Keratinocyte (primary cell): ENCODE results near the gene BRK1. TPM values are rescaled to one million over a fixed set of nuclear protein-coding genes. Genes with fewer than 3 reads are reported as not detected.
A peak's percentile ranks its signal among the peaks of the same experiment; 100 is the strongest.

Experiments used
- DNase-seq: peaks from one replicate; pipeline ENCODE4 v3.0.0-alpha.2; 2011; ENCODE audit warnings: low read depth, missing footprints, low spot score
- FAIRE-seq: peaks from 2 replicates; lab custom pipeline; 2011; peaks lifted over from hg19 to GRCh38; lab: Jason Lieb, UNC
- H2AFZ ChIP-seq: 2 replicates; pipeline ENCODE4 v1.6.0; 2012; ENCODE audit warnings: low read length, control low read depth, inconsistent platforms; ENCODE audit not compliant: control insufficient read depth
- H3K27ac ChIP-seq: 2 replicates; pipeline ENCODE4 v1.5.1; 2011; ENCODE audit warnings: low read length; ENCODE audit not compliant: control insufficient read depth, insufficient read depth
- H3K27me3 ChIP-seq: 3 replicates; pipeline ENCODE4 v1.6.0; 2011; ENCODE audit warnings: low read length; ENCODE audit not compliant: control insufficient read depth, insufficient read depth; ENCODE audit errors: extremely low read depth
- H3K36me3 ChIP-seq, 2 experiments: 2 replicates in 1 of 2; 3 replicates in 1 of 2; pipeline ENCODE4 v1.5.1; 2011; ENCODE audit warnings: low read length in 2 of 2, mild to moderate bottlenecking in 1 of 2; ENCODE audit not compliant: control insufficient read depth in 2 of 2, insufficient read depth in 2 of 2; ENCODE audit errors: extremely low read depth in 1 of 2
- H3K4me1 ChIP-seq: 3 replicates; pipeline ENCODE4 v1.5.1; 2011; ENCODE audit warnings: low read length; ENCODE audit not compliant: control insufficient read depth, insufficient read depth; ENCODE audit errors: extremely low read depth
- H3K4me2 ChIP-seq: 3 replicates; pipeline ENCODE4 v1.6.0; 2011; ENCODE audit warnings: low read depth, low read length; ENCODE audit not compliant: control insufficient read depth, insufficient read depth; ENCODE audit errors: extremely low read depth
- H3K4me3 ChIP-seq, 3 experiments: fragments of 200-600 bp in 1 of 3; sonication (generic) in 1 of 3; 2 replicates in 2 of 3; 3 replicates in 1 of 3; pipeline ENCODE4 v1.5.1; 2011 to 2016; ENCODE audit warnings: low read length in 3 of 3, mild to moderate bottlenecking in 3 of 3, control low read depth in 2 of 3, inconsistent platforms in 1 of 3, low read depth in 1 of 3, mixed read lengths in 1 of 3, mixed run types in 1 of 3, moderate library complexity in 1 of 3; ENCODE audit not compliant: control insufficient read depth in 2 of 3, insufficient read depth in 2 of 3; ENCODE audit errors: extremely low read depth in 1 of 3
- H3K79me2 ChIP-seq: 2 replicates; pipeline ENCODE4 v1.6.0; 2012; ENCODE audit warnings: low read length; ENCODE audit not compliant: control insufficient read depth, insufficient read depth
- H3K9ac ChIP-seq: 3 replicates; pipeline ENCODE4 v1.6.0; 2011; ENCODE audit warnings: low read length; ENCODE audit not compliant: control insufficient read depth, insufficient read depth; ENCODE audit errors: extremely low read depth
- H3K9me1 ChIP-seq: 3 replicates; pipeline ENCODE4 v1.6.0; 2011; ENCODE audit warnings: low read length; ENCODE audit not compliant: control insufficient read depth, insufficient read depth; ENCODE audit errors: extremely low read depth
- H3K9me3 ChIP-seq: 2 replicates; pipeline ENCODE4 v1.5.1; 2012; ENCODE audit warnings: low read depth, low read length; ENCODE audit not compliant: control insufficient read depth
- H4K20me1 ChIP-seq: 3 replicates; pipeline ENCODE4 v1.6.0; 2011; ENCODE audit warnings: low read length; ENCODE audit not compliant: control insufficient read depth, insufficient read depth; ENCODE audit errors: extremely low read depth
- EZH2 ChIP-seq: IDR thresholded peaks from one replicate; pipeline ENCODE4 v1.6.1; 2012; ENCODE audit warnings: inconsistent platforms, mild to moderate bottlenecking, low read length, moderate library complexity
- dilution Hi-C: fragments of 300-500 bp; cut with MboI; formaldehyde crosslinking; loops from one replicate; pipeline ENCODE4 v1.7.0; 2020; ENCODE audit warnings: low sequenced_read_pairs; ENCODE audit not compliant: extremely low pct_ligation_motif_present
- polyA plus RNA-seq, 5 experiments: library from polyadenylated mRNA; depleted of rRNA in 3 of 5; stranded (reverse) in 3 of 5; stranded (forward) in 1 of 5; unstranded in 1 of 5; fragments of >200 nt; gene quantifications; 1 replicate in 1 of 5; 2 replicates in 3 of 5; 3 replicates in 1 of 5; pipeline versions ENCODE4 v1.2.1 to v1.2.3, GENCODE V29; 2011 to 2012; ENCODE audit warnings: missing spikeins in 2 of 5, low read depth in 1 of 5, low replicate concordance in 1 of 5
- TF ChIP-seq, protein P1 (sequence below), 3 experiments: IDR thresholded peaks in 1 of 3; conservative IDR thresholded peaks in 1 of 3; optimal IDR thresholded peaks in 1 of 3; 2 replicates in 2 of 3; 3 replicates in 1 of 3; pipeline versions ENCODE3 to v1.5.1; 2011; ENCODE audit warnings: low read length in 3 of 3, mild to moderate bottlenecking in 3 of 3, moderate library complexity in 2 of 3, control low read depth in 1 of 3, inconsistent platforms in 1 of 3; ENCODE audit not compliant: insufficient read depth in 2 of 3; ENCODE audit errors: extremely low read depth in 1 of 3

BRK1 gene
- polyA plus RNA-seq, 1 donor (not counting 4 experiments of a cell fraction or from before 2014, with no cell fraction given): 295 TPM

- Histone ChIP-seq H3K9me3 (no peaks in the 10 kb centered on the region), H3K79me2 (peaks cover 5% of the 10 kb centered on the region), H3K9ac (no peak overlapping the region), H3K27me3 (no peaks in the 10 kb centered on the region), H3K36me3 (no peaks in the 10 kb centered on the region), H3K4me3 (no peak overlapping the region), H3K9me1 (no peaks in the 10 kb centered on the region), H4K20me1 (no peaks in the 10 kb centered on the region), H3K4me2 (no peak overlapping the region), H3K27ac (no peak overlapping the region), H3K4me1 (peaks cover 2% of the 10 kb centered on the region), H2AFZ (no peak overlapping the region)
- DNase-seq: no peak
- FAIRE-seq: no peak
- dilution Hi-C loops: no loop called here
- TF ChIP-seq, protein P1, sequence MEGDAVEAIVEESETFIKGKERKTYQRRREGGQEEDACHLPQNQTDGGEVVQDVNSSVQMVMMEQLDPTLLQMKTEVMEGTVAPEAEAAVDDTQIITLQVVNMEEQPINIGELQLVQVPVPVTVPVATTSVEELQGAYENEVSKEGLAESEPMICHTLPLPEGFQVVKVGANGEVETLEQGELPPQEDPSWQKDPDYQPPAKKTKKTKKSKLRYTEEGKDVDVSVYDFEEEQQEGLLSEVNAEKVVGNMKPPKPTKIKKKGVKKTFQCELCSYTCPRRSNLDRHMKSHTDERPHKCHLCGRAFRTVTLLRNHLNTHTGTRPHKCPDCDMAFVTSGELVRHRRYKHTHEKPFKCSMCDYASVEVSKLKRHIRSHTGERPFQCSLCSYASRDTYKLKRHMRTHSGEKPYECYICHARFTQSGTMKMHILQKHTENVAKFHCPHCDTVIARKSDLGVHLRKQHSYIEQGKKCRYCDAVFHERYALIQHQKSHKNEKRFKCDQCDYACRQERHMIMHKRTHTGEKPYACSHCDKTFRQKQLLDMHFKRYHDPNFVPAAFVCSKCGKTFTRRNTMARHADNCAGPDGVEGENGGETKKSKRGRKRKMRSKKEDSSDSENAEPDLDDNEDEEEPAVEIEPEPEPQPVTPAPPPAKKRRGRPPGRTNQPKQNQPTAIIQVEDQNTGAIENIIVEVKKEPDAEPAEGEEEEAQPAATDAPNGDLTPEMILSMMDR (optimal IDR thresholded peaks at IDR 0.05 in 1 of 3, IDR thresholded peaks at IDR 0.05 in 1 of 3, conservative IDR thresholded peaks at IDR 0.05 in 1 of 3; ENCODE audit: extremely low read depth in 1 of 3, insufficient read depth in 2 of 3, low read length in 3 of 3): no peak
- no peak for TF ChIP-seq EZH2
Observed at GRCh38 chr3:10137178-10137577, 21.7 kb downstream of the BRK1 start.

- DNase-seq: no peak
- dilution Hi-C loops: no loop called here
- Histone ChIP-seq H3K79me2 (peaks cover 39% of the 10 kb centered on the region), H3K27ac (no peak overlapping the region), H3K4me2 (peak overlapping the region; percentile 45), H3K9ac (no peak overlapping the region), H3K36me3 (peaks cover 0 to 5% of the 10 kb centered on the region in 2 experiments), H3K4me3 (peak overlapping the region in 1 of 3 experiments; percentile 13), H3K9me1 (no peaks in the 10 kb centered on the region), H3K9me3 (no peaks in the 10 kb centered on the region), H2AFZ (peak overlapping the region; percentile 46), H4K20me1 (peaks cover 2% of the 10 kb centered on the region), H3K4me1 (peaks cover 22% of the 10 kb centered on the region), H3K27me3 (no peaks in the 10 kb centered on the region)
- no peak for TF ChIP-seq EZH2
- TF ChIP-seq, protein P1 (optimal IDR thresholded peaks at IDR 0.05 in 1 of 3, IDR thresholded peaks at IDR 0.05 in 1 of 3, conservative IDR thresholded peaks at IDR 0.05 in 1 of 3; ENCODE audit: extremely low read depth in 1 of 3, insufficient read depth in 2 of 3, low read length in 3 of 3): no peak
- no peak for FAIRE-seq
Observed at GRCh38 chr3:10140996-10141546, 25.6 kb downstream of the BRK1 start.
